ENCODE data around the gene BICRA.
A peak's percentile ranks its signal among the peaks of the same experiment; 100 is the strongest.
"Not testable (repeated sequence)": the region's sequence is repeated elsewhere in the genome, so short reads cannot be mapped to it uniquely, and the experiment has no call there.

BICRA gene

GRCh38 chr19:47695533-47696262 lies 86.8 kb downstream of the BICRA start:
- no peak for DNase-seq

- DNase-seq, result no peak
Measured at GRCh38 chr19:47696635-47697034, 87.7 kb downstream of the BICRA start.

- peak; percentile 33 to 73 for DNase-seq
Measured at GRCh38 chr19:47697863-47698609, 89.1 kb downstream of the BICRA start.

- DNase-seq, result no peak
Measured at GRCh38 chr19:47698631-47699359, 89.9 kb downstream of the BICRA start.

GRCh38 chr19:47699360-47699917 lies 90.5 kb downstream of the BICRA start:
- DNase-seq, result peak in 1 of 2 experiments; percentile 38

GRCh38 chr19:47700934-47701716 lies 92.2 kb downstream of the BICRA start:
- no peak for DNase-seq

GRCh38 chr19:47701717-47702552 lies 93.0 kb downstream of the BICRA start:
- no peak for DNase-seq

- DNase-seq, result no peak
Measured at GRCh38 chr19:47702671-47703070, 93.7 kb downstream of the BICRA start.

GRCh38 chr19:47703301-47703700 lies 94.4 kb downstream of the BICRA start:
- DNase-seq, result no peak

GRCh38 chr19:47704024-47704423 lies 95.1 kb downstream of the BICRA start:
- DNase-seq, result no peak

- DNase-seq, result no peak
Measured at GRCh38 chr19:47704656-47705055, 95.7 kb downstream of the BICRA start.

GRCh38 chr19:47707135-47707925 lies 98.4 kb downstream of the BICRA start:
- DNase-seq, result peak; percentile 40 to 41

- DNase-seq, result no peak
Measured at GRCh38 chr19:47711652-47712242, 102.8 kb downstream of the BICRA start.

GRCh38 chr19:47713046-47714021 lies 104.4 kb downstream of the BICRA start, which contains the start of gene EHD2:
Gene EHD2 (plus strand): TSS chr19:47713422. CDS start chr19:47716613, 3,191 bp downstream.
- peak; percentile 24 to 88 for DNase-seq

- no peak for DNase-seq
Measured at GRCh38 chr19:47714339-47714738, 105.4 kb downstream of the BICRA start.

GRCh38 chr19:47714855-47715254 lies 105.9 kb downstream of the BICRA start:
- DNase-seq, result not testable (repeated sequence)

- no peak for DNase-seq
Measured at GRCh38 chr19:47716270-47716937, 107.5 kb downstream of the BICRA start.

- DNase-seq, result not testable (repeated sequence)
Measured at GRCh38 chr19:47718415-47719046, 109.6 kb downstream of the BICRA start.

Data from NCI-H1930 (cell line).